Esophagus squamous epithelium (tissue), 4 donors: ENCODE measurements around the gene CRYL1.

Experiments
- CTCF ChIP-seq, 6 experiments: fragments of 450-650 bp in 4 of 6; fragments of 200-600 bp in 2 of 6; sonication (generic) in 2 of 6; IDR thresholded peaks; one replicate each; pipeline ENCODE4 v1.5.1; 2016 to 2019; ENCODE audit warnings: antibody characterized with exemption in 6 of 6, mild to moderate bottlenecking in 4 of 6, moderate library complexity in 4 of 6
- POLR2A ChIP-seq, 4 donors: fragments of 450-650 bp; IDR thresholded peaks; one replicate each; pipeline ENCODE4 v1.6.1; 2017; ENCODE audit warnings: antibody characterized with exemption in 4 of 4, mild to moderate bottlenecking in 4 of 4, moderate library complexity in 3 of 4

GRCh38 chr13:20487927-20488326 lies 37.7 kb downstream of the CRYL1 start:
- no peak for TF ChIP-seq CTCF (IDR thresholded peaks at IDR 0.05)
- no peak for TF ChIP-seq POLR2A (IDR thresholded peaks at IDR 0.05)
